ENCODE data around the gene OR4A15. TPM values are rescaled to one million over a fixed set of nuclear protein-coding genes. Genes with fewer than 3 reads are reported as not detected.

OR4A15 gene
- total RNA-seq = not detected
- long read RNA-seq = 0 reads

- intact Hi-C loops (cut with DNase I) = no loop called here
- no peak for DNase-seq (ENCODE audit: low spot score)
Measured at GRCh38 chr11:55367674-55368073, at the start of gene OR4A15. Gene OR4A15, plus strand, starts transcription at chr11:55367974. Its CDS starts 0 bp downstream, at chr11:55367974.

GRCh38 chr11:55324500-55324899 lies 43.3 kb upstream of the OR4A15 start:
- intact Hi-C loops (cut with DNase I) = no loop called here
- no peak for DNase-seq (ENCODE audit: low spot score)

- intact Hi-C loops (cut with DNase I) = no loop called here
Measured at GRCh38 chr11:55342901-55343300, 24.9 kb upstream of the OR4A15 start, which contains the start of gene OR4A16. Gene OR4A16, plus strand, starts transcription at chr11:55343201. Its CDS starts 0 bp downstream, at chr11:55343201.

GRCh38 chr11:55345306-55345705 lies 22.5 kb upstream of the OR4A15 start:
- no peak for DNase-seq (ENCODE audit: low spot score)
- intact Hi-C loops (cut with DNase I) = no loop called here

More at GRCh38 chr11:55342901-55343300, 24.9 kb upstream of the OR4A15 start, which contains the start of gene OR4A16:
- no peak for DNase-seq (ENCODE audit: low spot score)

- DNase-seq (ENCODE audit: low spot score) = no peak
- intact Hi-C loops (cut with DNase I) = no loop called here
Measured at GRCh38 chr11:55349032-55349431, 18.7 kb upstream of the OR4A15 start.

GRCh38 chr11:55357560-55358184 lies 10.1 kb upstream of the OR4A15 start:
- DNase-seq (ENCODE audit: low spot score) = no peak
- intact Hi-C loops (cut with DNase I) = no loop called here

GRCh38 chr11:55401011-55401410 lies 33.2 kb downstream of the OR4A15 start:
- no peak for DNase-seq (ENCODE audit: low spot score)
- intact Hi-C loops (cut with DNase I) = no loop called here

Other genes with a start within 250 kb of the OR4A15 start
- gene TRIM48, start 105.8 kb upstream of the OR4A15 start, total RNA-seq = not detected
- not detected for gene OR4A16, start 24.8 kb upstream of the OR4A15 start, total RNA-seq
- gene OR4C15, start 186.5 kb downstream of the OR4A15 start, total RNA-seq = not detected
- not detected for gene OR4C16, start 204.2 kb downstream of the OR4A15 start, total RNA-seq
- not detected for gene OR4C11, start 239.7 kb downstream of the OR4A15 start, total RNA-seq

All from cardiac septum (tissue), 1 donor.